ENCODE data around the gene ARNT2.
A peak's percentile ranks its signal among the peaks of the same experiment; 100 is the strongest.

ARNT2 gene

GRCh38 chr15:80382285-80382684 lies 21.9 kb upstream of the ARNT2 start:
- TF ChIP-seq OSR1 (CRISPR knock-in tag; IDR thresholded peaks at IDR 0.05) (no peak), TCF4 (CRISPR knock-in tag; IDR thresholded peaks at IDR 0.05; ENCODE audit: borderline replicate concordance) (no peak), ZNF8 (CRISPR knock-in tag; IDR thresholded peaks at IDR 0.05) (peak; percentile 66), ESRRG (CRISPR knock-in tag; IDR thresholded peaks at IDR 0.05) (no peak), TSHZ2 (CRISPR knock-in tag; IDR thresholded peaks at IDR 0.05) (no peak)
- no peak for ATAC-seq

- TF ChIP-seq ARNTL (CRISPR knock-in tag; IDR thresholded peaks at IDR 0.05; ENCODE audit: borderline replicate concordance, low read depth), result no peak
- no peak for TF ChIP-seq TCF4 (CRISPR knock-in tag; IDR thresholded peaks at IDR 0.05; ENCODE audit: borderline replicate concordance)
- no peak for TF ChIP-seq ZFP3 (CRISPR knock-in tag; IDR thresholded peaks at IDR 0.05)
- TF ChIP-seq CSDC2 (CRISPR knock-in tag; IDR thresholded peaks at IDR 0.05), result no peak
- TF ChIP-seq GLIS3 (CRISPR knock-in tag; IDR thresholded peaks at IDR 0.05), result no peak
- no peak for TF ChIP-seq CREB5 (CRISPR knock-in tag; IDR thresholded peaks at IDR 0.05; ENCODE audit: low read depth)
- no peak for TF ChIP-seq ZNF565 (CRISPR knock-in tag; conservative IDR thresholded peaks at IDR 0.05; ENCODE audit: low read depth)
- TF ChIP-seq SNAI2 (CRISPR knock-in tag; IDR thresholded peaks at IDR 0.05), result no peak
- TF ChIP-seq ZC3H10 (CRISPR knock-in tag; IDR thresholded peaks at IDR 0.05), result no peak
- no peak for ATAC-seq
Measured at GRCh38 chr15:80384432-80384831, 19.8 kb upstream of the ARNT2 start.

- no peak for ATAC-seq
- TF ChIP-seq BACH2 (CRISPR knock-in tag; IDR thresholded peaks at IDR 0.05; ENCODE audit: borderline replicate concordance), result no peak
- TF ChIP-seq TCF4 (CRISPR knock-in tag; IDR thresholded peaks at IDR 0.05; ENCODE audit: borderline replicate concordance), result no peak
- no peak for TF ChIP-seq ZNF565 (CRISPR knock-in tag; conservative IDR thresholded peaks at IDR 0.05; ENCODE audit: low read depth)
- no peak for TF ChIP-seq CSRNP3 (CRISPR knock-in tag; IDR thresholded peaks at IDR 0.05)
- TF ChIP-seq ZNF70 (CRISPR knock-in tag; IDR thresholded peaks at IDR 0.05), result no peak
- no peak for TF ChIP-seq ZNF8 (CRISPR knock-in tag; IDR thresholded peaks at IDR 0.05)
- no peak for TF ChIP-seq ZFP30 (CRISPR knock-in tag; IDR thresholded peaks at IDR 0.05)
- TF ChIP-seq ESRRG (CRISPR knock-in tag; IDR thresholded peaks at IDR 0.05), result no peak
Measured at GRCh38 chr15:80386151-80386550, 18.0 kb upstream of the ARNT2 start.

- ATAC-seq, result no peak
- TF ChIP-seq CSDC2 (CRISPR knock-in tag; IDR thresholded peaks at IDR 0.05) (no peak), TOX (CRISPR knock-in tag; IDR thresholded peaks at IDR 0.05; ENCODE audit: borderline replicate concordance) (no peak), CREB5 (CRISPR knock-in tag; IDR thresholded peaks at IDR 0.05; ENCODE audit: low read depth) (no peak), ISL1 (CRISPR knock-in tag; IDR thresholded peaks at IDR 0.05) (no peak), ZC3H10 (CRISPR knock-in tag; IDR thresholded peaks at IDR 0.05) (no peak), PATZ1 (CRISPR knock-in tag; IDR thresholded peaks at IDR 0.05; ENCODE audit: borderline replicate concordance) (no peak), RARB (CRISPR knock-in tag; IDR thresholded peaks at IDR 0.05) (no peak), OSR1 (CRISPR knock-in tag; IDR thresholded peaks at IDR 0.05) (no peak), ZFP30 (CRISPR knock-in tag; IDR thresholded peaks at IDR 0.05) (no peak), GLIS3 (CRISPR knock-in tag; IDR thresholded peaks at IDR 0.05) (no peak), ZNF8 (CRISPR knock-in tag; IDR thresholded peaks at IDR 0.05) (no peak)
Measured at GRCh38 chr15:80388326-80388725, 15.9 kb upstream of the ARNT2 start.
